ENCODE data around the gene GNGT1.

The GNGT1 gene

GRCh38 chr7:93920496-93921182 lies 14.3 kb downstream of the GNGT1 start:
- H3K9me3 Mint-ChIP-seq = no peaks in the 10 kb centered on the region
- peaks cover 49% of the 10 kb centered on the region for H3K27me3 Mint-ChIP-seq
- no peak overlapping the region for H3K4me3 Mint-ChIP-seq

GRCh38 chr7:93921186-93921585 lies 14.8 kb downstream of the GNGT1 start:
- Mint-ChIP-seq H3K27me3 (peaks cover 50% of the 10 kb centered on the region), H3K36me3 (ENCODE audit: low read depth) (no peaks in the 10 kb centered on the region), H3K27ac (no peak overlapping the region), H3K4me1 (ENCODE audit: low read depth) (peaks cover 6% of the 10 kb centered on the region), H3K4me3 (peak overlapping the region; percentile 70), H3K9me3 (no peaks in the 10 kb centered on the region)

More at GRCh38 chr7:93920496-93921182, 14.3 kb downstream of the GNGT1 start:
- Mint-ChIP-seq H3K27ac (no peak overlapping the region), H3K4me1 (ENCODE audit: low read depth) (peaks cover 6% of the 10 kb centered on the region), H3K36me3 (ENCODE audit: low read depth) (no peaks in the 10 kb centered on the region)

DNA sequence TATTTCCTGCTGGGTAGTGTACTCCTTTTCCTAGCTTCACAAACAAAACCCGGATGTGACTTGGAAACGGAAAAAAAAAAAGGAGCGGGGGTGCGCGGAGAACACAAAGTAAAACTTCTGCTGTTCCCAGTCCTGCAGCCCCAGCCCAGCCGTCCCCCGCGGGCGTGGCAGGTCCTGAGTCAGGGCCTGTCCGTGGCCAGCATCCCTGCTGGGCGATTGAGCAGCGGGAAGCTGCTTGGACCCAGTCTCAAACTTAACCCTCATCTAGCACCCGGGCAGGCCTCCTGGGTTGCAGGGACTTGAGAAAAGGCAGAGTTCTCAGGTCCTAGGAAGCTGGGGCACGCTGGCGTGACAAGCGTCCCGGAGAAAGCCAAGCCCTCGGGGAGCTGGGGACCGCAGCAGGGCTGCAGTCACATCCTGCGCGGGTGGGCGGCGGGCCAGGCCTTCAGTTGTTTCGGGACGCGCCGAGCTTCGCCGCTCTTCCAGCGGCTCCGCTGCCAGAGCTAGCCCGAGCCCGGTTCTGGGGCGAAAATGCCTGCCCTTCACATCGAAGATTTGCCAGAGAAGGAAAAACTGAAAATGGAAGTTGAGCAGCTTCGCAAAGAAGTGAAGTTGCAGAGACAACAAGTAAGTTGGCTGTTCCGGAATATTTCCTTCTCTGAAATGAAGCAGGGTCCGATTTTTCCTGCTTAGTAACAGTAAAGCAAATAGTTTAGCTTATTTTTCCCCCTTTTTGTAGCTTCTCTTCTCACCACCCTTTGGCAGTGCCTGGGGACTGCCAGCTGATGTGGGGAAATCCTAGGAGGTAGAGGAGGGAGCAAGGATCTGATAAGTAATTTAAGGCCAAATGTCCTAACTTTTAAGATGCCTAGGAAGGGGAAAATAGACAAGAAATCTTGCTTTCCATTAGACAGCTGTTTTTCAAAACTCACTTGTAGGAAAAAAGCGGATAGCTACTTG lies 15.5 kb downstream of the GNGT1 start, which contains the start of gene GNG11:
GNG11 (plus strand) TSS at position 129 of the 960 bp plus-strand sequence; CDS start at position 532, 403 bp downstream.
- H3K4me1 Mint-ChIP-seq (ENCODE audit: low read depth) = peaks cover 6% of the 10 kb centered on the region
- H3K36me3 Mint-ChIP-seq (ENCODE audit: low read depth) = no peaks in the 10 kb centered on the region
- H3K27me3 Mint-ChIP-seq = peaks cover 48% of the 10 kb centered on the region
- no peak within 1 kb of the TSS for H3K27ac Mint-ChIP-seq
- peak within 1 kb of the TSS; percentile 70 for H3K4me3 Mint-ChIP-seq
- no peaks in the 10 kb centered on the region for H3K9me3 Mint-ChIP-seq

DNA sequence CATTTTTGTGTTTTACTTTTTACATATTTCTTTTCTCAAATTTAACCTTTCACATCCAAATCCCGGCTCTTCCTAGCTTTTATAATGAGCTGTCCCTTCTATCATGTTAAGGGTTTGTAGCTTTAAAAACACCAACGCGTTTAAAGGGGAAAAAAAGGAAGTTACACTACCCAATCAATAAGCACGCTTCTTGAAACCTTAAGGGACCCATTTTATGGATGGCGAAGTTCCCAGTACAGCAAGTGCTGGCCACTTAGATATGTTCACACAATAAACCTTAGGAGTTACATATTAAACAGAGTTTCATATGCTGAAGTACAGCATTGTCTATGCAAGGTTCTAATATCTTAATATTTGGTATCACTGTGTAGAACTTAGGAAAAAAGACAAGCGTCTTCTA lies 16.9 kb downstream of the GNGT1 start:
- no peak overlapping the region for H3K27ac Mint-ChIP-seq
- H3K27me3 Mint-ChIP-seq = peaks cover 42% of the 10 kb centered on the region
- H3K36me3 Mint-ChIP-seq (ENCODE audit: low read depth) = no peaks in the 10 kb centered on the region
- H3K4me3 Mint-ChIP-seq = no peak overlapping the region
- peaks cover 6% of the 10 kb centered on the region for H3K4me1 Mint-ChIP-seq (ENCODE audit: low read depth)
- H3K9me3 Mint-ChIP-seq = no peaks in the 10 kb centered on the region

- Mint-ChIP-seq H3K4me3 (no peak overlapping the region), H3K27ac (no peak overlapping the region), H3K27me3 (peaks cover 44% of the 10 kb centered on the region), H3K9me3 (no peaks in the 10 kb centered on the region), H3K4me1 (ENCODE audit: low read depth) (peaks cover 6% of the 10 kb centered on the region), H3K36me3 (ENCODE audit: low read depth) (no peaks in the 10 kb centered on the region)
Measured at GRCh38 chr7:93923942-93924341, 17.6 kb downstream of the GNGT1 start.

DNA sequence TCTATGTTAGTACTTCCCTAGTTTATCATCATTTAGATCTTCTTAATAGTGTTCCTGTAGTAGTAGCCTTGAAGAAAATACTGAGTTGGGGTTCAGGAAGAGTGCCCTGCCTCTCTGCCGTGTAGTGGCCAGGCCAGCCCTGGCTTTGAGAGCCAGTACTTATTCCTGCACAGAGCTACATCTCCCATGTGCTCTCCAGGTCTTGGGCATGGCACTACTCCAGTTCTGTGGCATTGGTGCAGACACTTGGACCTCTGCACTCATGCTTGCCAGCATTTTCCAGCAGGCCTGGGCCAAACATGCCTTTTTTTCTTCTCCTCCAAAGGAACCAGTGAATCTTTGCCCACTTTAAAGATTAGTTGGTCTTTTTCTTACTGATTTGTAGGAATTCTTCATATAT lies 20.4 kb downstream of the GNGT1 start:
- peaks cover 5% of the 10 kb centered on the region for H3K4me1 Mint-ChIP-seq (ENCODE audit: low read depth)
- no peaks in the 10 kb centered on the region for H3K36me3 Mint-ChIP-seq (ENCODE audit: low read depth)
- H3K27me3 Mint-ChIP-seq = peaks cover 34% of the 10 kb centered on the region
- no peak overlapping the region for H3K27ac Mint-ChIP-seq
- H3K4me3 Mint-ChIP-seq = no peak overlapping the region
- H3K9me3 Mint-ChIP-seq = no peaks in the 10 kb centered on the region

- no peaks in the 10 kb centered on the region for H3K36me3 Mint-ChIP-seq (ENCODE audit: low read depth)
- no peaks in the 10 kb centered on the region for H3K4me1 Mint-ChIP-seq (ENCODE audit: low read depth)
- no peak overlapping the region for H3K4me3 Mint-ChIP-seq
- peaks cover 29% of the 10 kb centered on the region for H3K27me3 Mint-ChIP-seq
- H3K9me3 Mint-ChIP-seq = no peaks in the 10 kb centered on the region
- H3K27ac Mint-ChIP-seq = no peak overlapping the region
Measured at GRCh38 chr7:93927585-93927984, 21.2 kb downstream of the GNGT1 start.

GRCh38 chr7:93931655-93932054 lies 25.3 kb downstream of the GNGT1 start:
- H3K36me3 Mint-ChIP-seq (ENCODE audit: low read depth) = no peaks in the 10 kb centered on the region

DNA sequence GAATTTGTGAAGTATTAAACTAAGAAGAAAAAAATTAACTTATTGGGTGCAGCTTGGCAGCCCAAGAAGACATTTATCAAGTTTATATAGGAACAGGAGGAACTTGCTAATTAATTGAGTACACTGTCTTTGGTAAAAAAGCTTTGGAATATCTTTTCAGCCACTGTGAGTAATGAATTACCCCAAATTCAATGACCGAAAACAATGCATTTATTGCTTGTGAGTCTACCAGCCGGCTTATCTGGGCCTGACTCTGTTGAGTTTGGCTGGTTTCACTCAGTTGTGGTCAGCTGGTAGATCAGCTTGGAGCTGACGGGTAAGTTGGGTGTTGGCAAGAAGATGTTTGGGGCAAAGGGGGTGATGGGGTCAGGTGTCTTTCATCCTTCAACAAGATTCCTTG lies 26.8 kb downstream of the GNGT1 start:
- peaks cover 8% of the 10 kb centered on the region for H3K27me3 Mint-ChIP-seq
- no peaks in the 10 kb centered on the region for H3K36me3 Mint-ChIP-seq (ENCODE audit: low read depth)
- H3K4me1 Mint-ChIP-seq (ENCODE audit: low read depth) = no peaks in the 10 kb centered on the region
- H3K27ac Mint-ChIP-seq = no peak overlapping the region
- H3K4me3 Mint-ChIP-seq = no peak overlapping the region
- peaks cover 3% of the 10 kb centered on the region for H3K9me3 Mint-ChIP-seq

More at GRCh38 chr7:93931655-93932054, 25.3 kb downstream of the GNGT1 start:
- Mint-ChIP-seq H3K4me3 (no peak overlapping the region), H3K27me3 (peaks cover 8% of the 10 kb centered on the region), H3K9me3 (peaks cover 3% of the 10 kb centered on the region), H3K4me1 (ENCODE audit: low read depth) (no peaks in the 10 kb centered on the region), H3K27ac (no peak overlapping the region)

DNA sequence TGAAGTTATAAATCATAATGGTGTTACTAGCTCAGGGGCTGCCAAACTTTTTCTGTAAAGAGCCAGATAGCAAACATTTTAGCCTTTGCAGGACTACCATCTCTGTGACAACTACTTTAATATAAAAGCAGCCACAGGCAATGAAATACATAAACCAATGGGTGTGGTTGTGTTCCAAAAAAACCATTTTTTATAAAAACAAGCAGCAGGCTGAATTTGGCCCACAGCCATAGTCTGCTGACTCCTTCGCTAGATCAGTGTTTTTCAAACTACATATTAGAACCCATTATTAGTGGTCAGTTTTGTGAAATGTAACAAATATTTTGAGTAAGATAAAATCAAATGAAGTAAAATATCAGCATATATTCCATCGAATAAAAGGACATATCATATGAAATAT lies 28.7 kb downstream of the GNGT1 start:
- H3K27ac Mint-ChIP-seq = no peak overlapping the region
- no peaks in the 10 kb centered on the region for H3K4me1 Mint-ChIP-seq (ENCODE audit: low read depth)
- H3K27me3 Mint-ChIP-seq = peaks cover 9% of the 10 kb centered on the region
- peaks cover 3% of the 10 kb centered on the region for H3K9me3 Mint-ChIP-seq
- H3K4me3 Mint-ChIP-seq = no peak overlapping the region
- no peaks in the 10 kb centered on the region for H3K36me3 Mint-ChIP-seq (ENCODE audit: low read depth)

GRCh38 chr7:93937818-93938217 lies 31.5 kb downstream of the GNGT1 start:
- Mint-ChIP-seq H3K27ac (no peak overlapping the region), H3K4me3 (no peak overlapping the region), H3K27me3 (peaks cover 9% of the 10 kb centered on the region), H3K36me3 (ENCODE audit: low read depth) (no peaks in the 10 kb centered on the region), H3K4me1 (ENCODE audit: low read depth) (no peaks in the 10 kb centered on the region), H3K9me3 (peaks cover 3% of the 10 kb centered on the region)

- Mint-ChIP-seq H3K27ac (no peak overlapping the region), H3K9me3 (peaks cover 3% of the 10 kb centered on the region), H3K4me1 (ENCODE audit: low read depth) (no peaks in the 10 kb centered on the region), H3K36me3 (ENCODE audit: low read depth) (no peaks in the 10 kb centered on the region), H3K4me3 (no peak overlapping the region), H3K27me3 (peaks cover 12% of the 10 kb centered on the region)
Measured at GRCh38 chr7:93938293-93938692, 31.9 kb downstream of the GNGT1 start.

GRCh38 chr7:93941945-93942344 lies 35.6 kb downstream of the GNGT1 start:
- Mint-ChIP-seq H3K27me3 (peaks cover 17% of the 10 kb centered on the region), H3K27ac (no peak overlapping the region), H3K36me3 (ENCODE audit: low read depth) (no peaks in the 10 kb centered on the region), H3K9me3 (no peaks in the 10 kb centered on the region), H3K4me3 (no peak overlapping the region), H3K4me1 (ENCODE audit: low read depth) (no peaks in the 10 kb centered on the region)

- Mint-ChIP-seq H3K27ac (no peak overlapping the region), H3K27me3 (peaks cover 14% of the 10 kb centered on the region), H3K4me1 (ENCODE audit: low read depth) (no peaks in the 10 kb centered on the region), H3K4me3 (no peak overlapping the region), H3K36me3 (ENCODE audit: low read depth) (no peaks in the 10 kb centered on the region), H3K9me3 (no peaks in the 10 kb centered on the region)
Measured at GRCh38 chr7:93943816-93944540, 37.6 kb downstream of the GNGT1 start.

DNA sequence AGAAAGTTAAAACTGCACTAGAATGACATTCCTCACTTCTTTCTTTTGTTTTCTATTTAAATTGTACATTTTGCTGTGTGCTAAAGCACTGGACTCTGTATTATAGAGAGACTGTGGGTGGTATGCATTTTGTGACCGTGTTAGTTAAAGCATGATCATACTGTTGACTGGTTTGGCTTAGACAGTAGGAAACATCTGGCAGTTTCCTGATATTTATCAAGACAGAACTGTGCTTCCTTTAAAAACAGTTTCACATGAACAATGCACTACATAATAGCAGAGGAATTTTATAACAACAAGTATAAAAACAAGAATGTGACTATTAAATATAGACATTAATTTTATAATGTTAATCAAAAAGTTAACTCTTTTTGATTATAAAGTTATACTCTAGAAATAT lies 38.3 kb downstream of the GNGT1 start:
- Mint-ChIP-seq H3K4me3 (no peak overlapping the region), H3K9me3 (no peaks in the 10 kb centered on the region), H3K27me3 (peaks cover 15% of the 10 kb centered on the region), H3K36me3 (ENCODE audit: low read depth) (no peaks in the 10 kb centered on the region), H3K4me1 (ENCODE audit: low read depth) (no peaks in the 10 kb centered on the region), H3K27ac (no peak overlapping the region)

Data from stimulated activated naive CD8-positive, alpha-beta T cell treated with anti-CD3 and anti-CD28 coated beads, Interleukin-15, Interleukin-2, amounts not matched to agents 100 ng/mL and 50 ng/mL, for 24 hours (primary cell).